ENCODE data around the gene NTMT1. TPM values are rescaled to one million over a fixed set of nuclear protein-coding genes. Genes with fewer than 3 reads are reported as not detected.

NTMT1 gene
- total RNA-seq, 1 experiment from 2014 or later = 87.1 TPM

GRCh38 chr9:129681924-129682323 is 56.0 kb downstream of the NTMT1 start:
- TF ChIP-seq EZH2 (IDR thresholded peaks at IDR 0.05; ENCODE audit: borderline replicate concordance, low read depth, low read length, poor library complexity, severe bottlenecking) = no peak
- TF ChIP-seq, protein P1, sequence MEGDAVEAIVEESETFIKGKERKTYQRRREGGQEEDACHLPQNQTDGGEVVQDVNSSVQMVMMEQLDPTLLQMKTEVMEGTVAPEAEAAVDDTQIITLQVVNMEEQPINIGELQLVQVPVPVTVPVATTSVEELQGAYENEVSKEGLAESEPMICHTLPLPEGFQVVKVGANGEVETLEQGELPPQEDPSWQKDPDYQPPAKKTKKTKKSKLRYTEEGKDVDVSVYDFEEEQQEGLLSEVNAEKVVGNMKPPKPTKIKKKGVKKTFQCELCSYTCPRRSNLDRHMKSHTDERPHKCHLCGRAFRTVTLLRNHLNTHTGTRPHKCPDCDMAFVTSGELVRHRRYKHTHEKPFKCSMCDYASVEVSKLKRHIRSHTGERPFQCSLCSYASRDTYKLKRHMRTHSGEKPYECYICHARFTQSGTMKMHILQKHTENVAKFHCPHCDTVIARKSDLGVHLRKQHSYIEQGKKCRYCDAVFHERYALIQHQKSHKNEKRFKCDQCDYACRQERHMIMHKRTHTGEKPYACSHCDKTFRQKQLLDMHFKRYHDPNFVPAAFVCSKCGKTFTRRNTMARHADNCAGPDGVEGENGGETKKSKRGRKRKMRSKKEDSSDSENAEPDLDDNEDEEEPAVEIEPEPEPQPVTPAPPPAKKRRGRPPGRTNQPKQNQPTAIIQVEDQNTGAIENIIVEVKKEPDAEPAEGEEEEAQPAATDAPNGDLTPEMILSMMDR (conservative IDR thresholded peaks at IDR 0.05; ENCODE audit: low read depth, low read length) = no peak

GRCh38 chr9:129682381-129682780 is 56.4 kb downstream of the NTMT1 start:
- no peaks in the 10 kb centered on the region for H3K9me3 ChIP-seq (ENCODE audit: low read depth, low read length, poor library complexity, severe bottlenecking)
- H3K27ac ChIP-seq (ENCODE audit: low read depth, low read length, poor library complexity, severe bottlenecking) = no peak overlapping the region
- ChIA-PET CTCF (no interaction called here), POLR2A (ENCODE audit: low non-redundant PET) (no interaction called here)
- BruUV-seq (replicated peaks) = no TSS peak
- no peaks in the 10 kb centered on the region for H3K27me3 ChIP-seq (replicated peaks; ENCODE audit: insufficient read depth, low read depth, low read length, poor library complexity)
- no peaks in the 10 kb centered on the region for H3K36me3 ChIP-seq (ENCODE audit: insufficient read depth, low read length, poor library complexity, severe bottlenecking)
- no peaks in the 10 kb centered on the region for H3K4me1 ChIP-seq (ENCODE audit: insufficient read depth, low read length, poor library complexity, severe bottlenecking)
- H3K4me3 ChIP-seq (ENCODE audit: low read depth, low read length, poor library complexity, severe bottlenecking) = no peak overlapping the region
- TF ChIP-seq, protein P1 (conservative IDR thresholded peaks at IDR 0.05; ENCODE audit: low read depth, low read length) = no peak
- no peak for TF ChIP-seq EZH2 (IDR thresholded peaks at IDR 0.05; ENCODE audit: borderline replicate concordance, low read depth, low read length, poor library complexity, severe bottlenecking)
- intact Hi-C loops (cut with micrococcal nuclease; ENCODE audit: unreplicated experiment) = no loop called here
- DNase-seq (ENCODE audit: low spot score) = no peak

More at GRCh38 chr9:129681924-129682323, 56.0 kb downstream of the NTMT1 start:
- Histone ChIP-seq H3K36me3 (ENCODE audit: insufficient read depth, low read length, poor library complexity, severe bottlenecking) (no peaks in the 10 kb centered on the region), H3K27me3 (replicated peaks; ENCODE audit: insufficient read depth, low read depth, low read length, poor library complexity) (no peaks in the 10 kb centered on the region), H3K27ac (ENCODE audit: low read depth, low read length, poor library complexity, severe bottlenecking) (no peak overlapping the region), H3K4me1 (ENCODE audit: insufficient read depth, low read length, poor library complexity, severe bottlenecking) (no peaks in the 10 kb centered on the region), H3K4me3 (ENCODE audit: low read depth, low read length, poor library complexity, severe bottlenecking) (no peak overlapping the region), H3K9me3 (ENCODE audit: low read depth, low read length, poor library complexity, severe bottlenecking) (no peaks in the 10 kb centered on the region)
- no TSS peak for BruUV-seq (replicated peaks)
- ChIA-PET CTCF (no interaction called here), POLR2A (ENCODE audit: low non-redundant PET) (no interaction called here)
- DNase-seq (ENCODE audit: low spot score) = no peak
- intact Hi-C loops (cut with micrococcal nuclease; ENCODE audit: unreplicated experiment) = no loop called here

DNA sequence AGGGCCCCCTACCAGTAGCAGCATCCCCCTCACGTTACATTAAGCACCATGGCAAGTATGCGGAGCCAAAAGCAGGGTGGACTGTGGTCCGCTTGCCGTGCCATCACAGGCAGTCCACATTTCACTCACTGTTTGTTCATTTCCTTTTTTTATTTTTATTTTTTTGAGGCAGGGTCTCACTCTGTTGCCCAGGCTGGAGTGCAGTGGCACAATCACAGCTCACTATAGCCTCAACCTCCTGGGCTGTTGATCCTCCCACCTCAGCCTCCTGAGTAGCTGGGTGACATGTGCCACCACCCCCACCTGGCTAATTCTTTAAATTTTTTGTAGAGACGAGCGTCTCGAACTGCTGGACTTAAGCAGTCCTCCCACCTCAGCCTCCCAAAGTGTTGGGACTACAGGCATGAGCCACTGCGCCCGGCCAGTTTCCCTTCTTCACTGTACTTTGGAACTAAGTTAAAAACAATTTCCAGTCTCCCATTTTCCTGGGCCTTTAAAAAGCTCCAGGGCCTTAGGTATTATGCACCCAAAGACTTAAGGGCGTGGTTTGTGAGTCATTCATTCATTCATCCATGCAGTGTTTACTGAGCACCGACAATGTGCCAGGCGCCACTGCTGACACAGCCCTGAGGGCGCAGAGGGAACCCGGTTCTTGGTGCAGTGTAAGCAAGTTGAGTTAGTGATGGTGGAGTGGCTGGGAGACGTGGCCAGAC is 59.4 kb downstream of the NTMT1 start:
- CTCF ChIA-PET = no interaction called here
- no peak overlapping the region for H3K27ac ChIP-seq (ENCODE audit: low read depth, low read length, poor library complexity, severe bottlenecking)
- no TSS peak for BruUV-seq (replicated peaks)
- no peak overlapping the region for H3K4me3 ChIP-seq (ENCODE audit: low read depth, low read length, poor library complexity, severe bottlenecking)
- POLR2A ChIA-PET (ENCODE audit: low non-redundant PET) = no interaction called here
- no peak for TF ChIP-seq EZH2 (IDR thresholded peaks at IDR 0.05; ENCODE audit: borderline replicate concordance, low read depth, low read length, poor library complexity, severe bottlenecking)
- TF ChIP-seq, protein P1 (conservative IDR thresholded peaks at IDR 0.05; ENCODE audit: low read depth, low read length) = no peak
- DNase-seq (ENCODE audit: low spot score) = no peak
- H3K36me3 ChIP-seq (ENCODE audit: insufficient read depth, low read length, poor library complexity, severe bottlenecking) = no peaks in the 10 kb centered on the region
- no peaks in the 10 kb centered on the region for H3K9me3 ChIP-seq (ENCODE audit: low read depth, low read length, poor library complexity, severe bottlenecking)
- intact Hi-C loops (cut with micrococcal nuclease; ENCODE audit: unreplicated experiment) = no loop called here
- H3K27me3 ChIP-seq (replicated peaks; ENCODE audit: insufficient read depth, low read depth, low read length, poor library complexity) = no peaks in the 10 kb centered on the region
- H3K4me1 ChIP-seq (ENCODE audit: insufficient read depth, low read length, poor library complexity, severe bottlenecking) = no peaks in the 10 kb centered on the region

Other genes with a start within 250 kb of the NTMT1 start
- 0.28 TPM in 1 of 2 replicates, not detected in the other for gene C9orf50, start 5.1 kb upstream of the NTMT1 start, total RNA-seq (2021)
- gene ASB6, start 16.0 kb downstream of the NTMT1 start, total RNA-seq (2021) = 30.4 and 36.5 TPM in 2 replicates
- 12.7 and 16.6 TPM in 2 replicates for gene PRRX2, start 39.5 kb downstream of the NTMT1 start, total RNA-seq (2021)
- 0.80 and 1.4 TPM in 2 replicates for gene PTGES, start 126.9 kb downstream of the NTMT1 start, total RNA-seq (2021)
- gene TOR1B, start 177.0 kb downstream of the NTMT1 start, total RNA-seq (2021) = 47.6 and 50.0 TPM in 2 replicates
- 42.8 and 46.3 TPM in 2 replicates for gene TOR1A, start 198.0 kb downstream of the NTMT1 start, total RNA-seq (2021)
- gene C9orf78, start 209.1 kb downstream of the NTMT1 start, total RNA-seq (2021) = 52.6 and 60.4 TPM in 2 replicates
- 17.1 and 21.0 TPM in 2 replicates for gene USP20, start 209.3 kb downstream of the NTMT1 start, total RNA-seq (2021)